Lower leg skin (tissue), 4 donors: ENCODE data around the gene KCNMB1. TPM values are rescaled to one million over a fixed set of nuclear protein-coding genes. Genes with fewer than 3 reads are reported as not detected.

ENCODE experiments used
- DNase-seq, 2 donors: peaks; one replicate each; pipeline ENCODE4 v3.0.0-alpha.2; 2019; ENCODE audit warnings: low spot score in 2 of 2
- H3K4me3 ChIP-seq: fragments of 200-600 bp; sonication (generic); 2 replicates; pipeline ENCODE4 v1.5.1; 2017; ENCODE audit warnings: mild to moderate bottlenecking, low read depth; ENCODE audit not compliant: poor library complexity, severe bottlenecking
- POLR2A ChIP-seq, 2 donors: fragments of 450-650 bp; IDR thresholded peaks; one replicate each; pipeline ENCODE4 v1.6.1; 2016 to 2017; ENCODE audit warnings: antibody characterized with exemption in 2 of 2, mild to moderate bottlenecking in 1 of 2, moderate library complexity in 1 of 2
- WGBS, 2 donors: methylation state at CpG; one replicate each; pipeline ENCODE4 v1.1.5; 2018; 5-methylcytosine and 5-hydroxymethylcytosine counted together
- intact Hi-C: fragments of 100-400 bp; cut with DNase I; formaldehyde crosslinking; loops from one replicate; pipeline ENCODE4 v1.15.0; 2023; ENCODE audit warnings: low total_unique reads
- total RNA-seq, 4 donors: library from RNA; depleted of rRNA; stranded (reverse); fragments of >200 nt; gene quantifications; one replicate each; pipeline ENCODE4 v1.1.0, GENCODE V29; 2016
- TF ChIP-seq, protein P1 (sequence below), 3 donors: fragments of 450-650 bp; IDR thresholded peaks; one replicate each; pipeline ENCODE4 v1.5.1; 2016; ENCODE audit warnings: antibody characterized with exemption in 3 of 3, mild to moderate bottlenecking in 3 of 3, moderate library complexity in 2 of 3

The KCNMB1 gene
- total RNA-seq, 4 donors from 2014 or later = 0.55 to 2.4 (median 1.1) TPM

GRCh38 chr5:170333161-170333910, 55.8 kb downstream of the KCNMB1 start:
- DNase-seq = peak in 1 of 2 donors; percentile 81
- intact Hi-C loops = no loop called here

DNA sequence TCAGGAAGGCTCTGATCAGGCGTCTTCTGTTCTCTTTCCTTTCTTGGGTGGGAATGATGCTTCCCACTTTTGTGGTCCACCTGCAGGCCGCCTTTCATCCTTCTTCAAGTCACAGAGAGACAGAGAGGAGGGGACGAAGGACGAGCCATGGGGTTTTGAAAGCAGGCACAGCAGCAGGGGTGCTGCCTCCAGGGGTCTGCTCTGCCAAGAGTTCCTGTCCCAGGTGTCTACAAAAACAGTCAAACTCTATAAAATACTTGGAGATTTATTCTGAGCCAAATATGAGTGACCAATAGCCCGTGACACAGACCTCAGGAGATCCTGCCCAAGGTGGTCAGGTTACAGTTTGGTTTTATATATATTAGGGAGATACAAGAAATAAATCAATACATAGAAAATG, 57.1 kb downstream of the KCNMB1 start:
- DNase-seq = peak in 1 of 2 donors; percentile 71
- TF ChIP-seq, protein P1, sequence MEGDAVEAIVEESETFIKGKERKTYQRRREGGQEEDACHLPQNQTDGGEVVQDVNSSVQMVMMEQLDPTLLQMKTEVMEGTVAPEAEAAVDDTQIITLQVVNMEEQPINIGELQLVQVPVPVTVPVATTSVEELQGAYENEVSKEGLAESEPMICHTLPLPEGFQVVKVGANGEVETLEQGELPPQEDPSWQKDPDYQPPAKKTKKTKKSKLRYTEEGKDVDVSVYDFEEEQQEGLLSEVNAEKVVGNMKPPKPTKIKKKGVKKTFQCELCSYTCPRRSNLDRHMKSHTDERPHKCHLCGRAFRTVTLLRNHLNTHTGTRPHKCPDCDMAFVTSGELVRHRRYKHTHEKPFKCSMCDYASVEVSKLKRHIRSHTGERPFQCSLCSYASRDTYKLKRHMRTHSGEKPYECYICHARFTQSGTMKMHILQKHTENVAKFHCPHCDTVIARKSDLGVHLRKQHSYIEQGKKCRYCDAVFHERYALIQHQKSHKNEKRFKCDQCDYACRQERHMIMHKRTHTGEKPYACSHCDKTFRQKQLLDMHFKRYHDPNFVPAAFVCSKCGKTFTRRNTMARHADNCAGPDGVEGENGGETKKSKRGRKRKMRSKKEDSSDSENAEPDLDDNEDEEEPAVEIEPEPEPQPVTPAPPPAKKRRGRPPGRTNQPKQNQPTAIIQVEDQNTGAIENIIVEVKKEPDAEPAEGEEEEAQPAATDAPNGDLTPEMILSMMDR (IDR thresholded peaks at IDR 0.05) = no peak
- TF ChIP-seq POLR2A (IDR thresholded peaks at IDR 0.05) = no peak
- 94% methylated on average over 5 of the region's 5 CpGs for WGBS, 2 donors
- intact Hi-C loops = no loop called here
- H3K4me3 ChIP-seq = no peak overlapping the region

More at GRCh38 chr5:170333161-170333910, 55.8 kb downstream of the KCNMB1 start:
- no peak overlapping the region for H3K4me3 ChIP-seq
- TF ChIP-seq, protein P1 (IDR thresholded peaks at IDR 0.05) = no peak
- TF ChIP-seq POLR2A (IDR thresholded peaks at IDR 0.05) = no peak
- WGBS, 2 donors = 51 to 61% methylated on average over 11 of the region's 11 CpGs

- H3K4me3 ChIP-seq = no peak overlapping the region
- peak in 1 of 2 donors; percentile 84 for DNase-seq
- TF ChIP-seq, protein P1 (IDR thresholded peaks at IDR 0.05) = no peak
- TF ChIP-seq POLR2A (IDR thresholded peaks at IDR 0.05) = no peak
- intact Hi-C loops = no loop called here
- 62 to 66% methylated on average over 11 of the region's 11 CpGs for WGBS, 2 donors
These were observed 58.6 kb downstream of the KCNMB1 start for GRCh38 chr5:170330568-170331054.

GRCh38 chr5:170329524-170329923, 59.6 kb downstream of the KCNMB1 start:
- WGBS, 2 donors = 62 to 93% methylated on average over 3 of the region's 3 CpGs

GRCh38 chr5:170327829-170328228, 61.3 kb downstream of the KCNMB1 start:
- WGBS, 2 donors = 72 to 84% methylated on average over 2 of the region's 2 CpGs
- no peak overlapping the region for H3K4me3 ChIP-seq
- intact Hi-C loops = no loop called here
- peak in 1 of 2 donors; percentile 40 for DNase-seq
- TF ChIP-seq, protein P1 (IDR thresholded peaks at IDR 0.05) = no peak
- no peak for TF ChIP-seq POLR2A (IDR thresholded peaks at IDR 0.05)

More at GRCh38 chr5:170329524-170329923, 59.6 kb downstream of the KCNMB1 start:
- no peak for DNase-seq
- intact Hi-C loops = no loop called here
- TF ChIP-seq, protein P1 (IDR thresholded peaks at IDR 0.05) = no peak
- TF ChIP-seq POLR2A (IDR thresholded peaks at IDR 0.05) = no peak
- no peak overlapping the region for H3K4me3 ChIP-seq
